ENCODE results near the gene COL12A1. TPM values are rescaled to one million over a fixed set of nuclear protein-coding genes. Genes with fewer than 3 reads are reported as not detected.

The COL12A1 gene
- total and polyA plus RNA-seq, 2 experiments from 2014 or later: 0.39 to 6.3 TPM

DNA sequence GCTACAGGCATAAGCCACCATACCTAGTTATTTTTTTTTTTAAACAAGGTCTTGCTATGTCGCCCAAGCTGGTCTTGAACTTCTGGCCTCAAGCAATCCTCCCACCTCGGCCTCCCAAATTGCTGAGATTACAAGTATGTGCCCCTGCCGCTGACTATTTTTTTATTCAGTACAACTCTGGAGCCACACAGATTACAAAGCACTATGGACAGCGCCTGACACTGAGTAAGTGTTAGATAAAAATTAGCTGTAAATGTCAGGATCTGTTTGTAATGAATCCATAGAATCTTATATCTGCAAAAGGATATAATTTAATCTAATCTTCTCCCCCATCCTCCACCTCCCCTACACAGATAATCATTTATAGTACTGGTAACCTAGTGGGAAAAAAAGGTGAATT is 15.3 kb upstream of the COL12A1 start:
- Histone ChIP-seq H3K79me2 (replicated peaks; ENCODE audit: insufficient read depth) (no peaks in the 10 kb centered on the region), H3K27ac (ENCODE audit: low read depth) (no peak overlapping the region), H3K27me3 (ENCODE audit: insufficient read depth) (no peaks in the 10 kb centered on the region), H4K20me1 (replicated peaks; ENCODE audit: insufficient read depth) (no peaks in the 10 kb centered on the region), H3K4me1 (ENCODE audit: insufficient read depth) (peaks cover 11% of the 10 kb centered on the region; the same call in 1 of the 2 replicates), H3K36me3 (ENCODE audit: insufficient read depth) (no peaks in the 10 kb centered on the region), H3K4me3 (no peak overlapping the region), H3K9me2 (ENCODE audit: insufficient read depth) (peaks cover 6% of the 10 kb centered on the region; the same call in 1 of the 2 replicates), H3K4me2 (no peak overlapping the region), H2AFZ (no peak overlapping the region), H3F3A (replicated peaks; ENCODE audit: low read depth) (no peaks in the 10 kb centered on the region)
- ATAC-seq (no peak), DNase-seq (ENCODE audit: low spot score) (no peak)
- Mint-ChIP-seq H3K27me3 (ENCODE audit: insufficient read depth, low read depth, poor library complexity) (no peaks in the 10 kb centered on the region), H3K27ac (no peak overlapping the region), H3K4me1 (peaks cover 18% of the 10 kb centered on the region; the same call in 2 of the 3 replicates), H3K9me3 (no peaks in the 10 kb centered on the region), H3K36me3 (ENCODE audit: low read depth) (no peaks in the 10 kb centered on the region), H3K4me3 (no peak overlapping the region)
- TF ChIP-seq ZNF114 (CRISPR knock-in tag; IDR thresholded peaks at IDR 0.05): no peak
- TF ChIP-seq, protein P1, sequence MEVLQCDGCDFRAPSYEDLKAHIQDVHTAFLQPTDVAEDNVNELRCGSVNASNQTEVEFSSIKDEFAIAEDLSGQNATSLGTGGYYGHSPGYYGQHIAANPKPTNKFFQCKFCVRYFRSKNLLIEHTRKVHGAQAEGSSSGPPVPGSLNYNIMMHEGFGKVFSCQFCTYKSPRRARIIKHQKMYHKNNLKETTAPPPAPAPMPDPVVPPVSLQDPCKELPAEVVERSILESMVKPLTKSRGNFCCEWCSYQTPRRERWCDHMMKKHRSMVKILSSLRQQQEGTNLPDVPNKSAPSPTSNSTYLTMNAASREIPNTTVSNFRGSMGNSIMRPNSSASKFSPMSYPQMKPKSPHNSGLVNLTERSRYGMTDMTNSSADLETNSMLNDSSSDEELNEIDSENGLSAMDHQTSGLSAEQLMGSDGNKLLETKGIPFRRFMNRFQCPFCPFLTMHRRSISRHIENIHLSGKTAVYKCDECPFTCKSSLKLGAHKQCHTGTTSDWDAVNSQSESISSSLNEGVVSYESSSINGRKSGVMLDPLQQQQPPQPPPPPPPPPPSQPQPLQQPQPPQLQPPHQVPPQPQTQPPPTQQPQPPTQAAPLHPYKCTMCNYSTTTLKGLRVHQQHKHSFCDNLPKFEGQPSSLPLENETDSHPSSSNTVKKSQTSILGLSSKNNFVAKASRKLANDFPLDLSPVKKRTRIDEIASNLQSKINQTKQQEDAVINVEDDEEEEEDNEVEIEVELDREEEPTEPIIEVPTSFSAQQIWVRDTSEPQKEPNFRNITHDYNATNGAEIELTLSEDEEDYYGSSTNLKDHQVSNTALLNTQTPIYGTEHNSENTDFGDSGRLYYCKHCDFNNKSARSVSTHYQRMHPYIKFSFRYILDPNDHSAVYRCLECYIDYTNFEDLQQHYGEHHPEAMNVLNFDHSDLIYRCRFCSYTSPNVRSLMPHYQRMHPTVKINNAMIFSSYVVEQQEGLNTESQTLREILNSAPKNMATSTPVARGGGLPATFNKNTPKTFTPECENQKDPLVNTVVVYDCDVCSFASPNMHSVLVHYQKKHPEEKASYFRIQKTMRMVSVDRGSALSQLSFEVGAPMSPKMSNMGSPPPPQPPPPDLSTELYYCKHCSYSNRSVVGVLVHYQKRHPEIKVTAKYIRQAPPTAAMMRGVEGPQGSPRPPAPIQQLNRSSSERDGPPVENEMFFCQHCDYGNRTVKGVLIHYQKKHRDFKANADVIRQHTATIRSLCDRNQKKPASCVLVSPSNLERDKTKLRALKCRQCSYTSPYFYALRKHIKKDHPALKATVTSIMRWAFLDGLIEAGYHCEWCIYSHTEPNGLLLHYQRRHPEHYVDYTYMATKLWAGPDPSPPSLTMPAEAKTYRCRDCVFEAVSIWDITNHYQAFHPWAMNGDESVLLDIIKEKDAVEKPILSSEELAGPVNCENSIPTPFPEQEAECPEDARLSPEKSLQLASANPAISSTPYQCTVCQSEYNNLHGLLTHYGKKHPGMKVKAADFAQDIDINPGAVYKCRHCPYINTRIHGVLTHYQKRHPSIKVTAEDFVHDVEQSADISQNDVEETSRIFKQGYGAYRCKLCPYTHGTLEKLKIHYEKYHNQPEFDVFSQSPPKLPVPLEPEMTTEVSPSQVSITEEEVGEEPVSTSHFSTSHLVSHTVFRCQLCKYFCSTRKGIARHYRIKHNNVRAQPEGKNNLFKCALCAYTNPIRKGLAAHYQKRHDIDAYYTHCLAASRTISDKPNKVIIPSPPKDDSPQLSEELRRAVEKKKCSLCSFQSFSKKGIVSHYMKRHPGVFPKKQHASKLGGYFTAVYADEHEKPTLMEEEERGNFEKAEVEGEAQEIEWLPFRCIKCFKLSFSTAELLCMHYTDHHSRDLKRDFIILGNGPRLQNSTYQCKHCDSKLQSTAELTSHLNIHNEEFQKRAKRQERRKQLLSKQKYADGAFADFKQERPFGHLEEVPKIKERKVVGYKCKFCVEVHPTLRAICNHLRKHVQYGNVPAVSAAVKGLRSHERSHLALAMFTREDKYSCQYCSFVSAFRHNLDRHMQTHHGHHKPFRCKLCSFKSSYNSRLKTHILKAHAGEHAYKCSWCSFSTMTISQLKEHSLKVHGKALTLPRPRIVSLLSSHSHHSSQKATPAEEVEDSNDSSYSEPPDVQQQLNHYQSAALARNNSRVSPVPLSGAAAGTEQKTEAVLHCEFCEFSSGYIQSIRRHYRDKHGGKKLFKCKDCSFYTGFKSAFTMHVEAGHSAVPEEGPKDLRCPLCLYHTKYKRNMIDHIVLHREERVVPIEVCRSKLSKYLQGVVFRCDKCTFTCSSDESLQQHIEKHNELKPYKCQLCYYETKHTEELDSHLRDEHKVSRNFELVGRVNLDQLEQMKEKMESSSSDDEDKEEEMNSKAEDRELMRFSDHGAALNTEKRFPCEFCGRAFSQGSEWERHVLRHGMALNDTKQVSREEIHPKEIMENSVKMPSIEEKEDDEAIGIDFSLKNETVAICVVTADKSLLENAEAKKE (CRISPR knock-in tag; IDR thresholded peaks at IDR 0.05): no peak
- TF ChIP-seq CREB1 (CRISPR knock-in tag; IDR thresholded peaks at IDR 0.05; ENCODE audit: low read depth): no peak
- no peak for TF ChIP-seq EZH2 (IDR thresholded peaks at IDR 0.05; ENCODE audit: low read depth, unreplicated experiment)
- TF ChIP-seq EZH2phosphoT487 (IDR thresholded peaks at IDR 0.05; ENCODE audit: unreplicated experiment): no peak
- TF ChIP-seq STAT1 (IDR thresholded peaks at IDR 0.05; ENCODE audit: unreplicated experiment): no peak
- no peak for TF ChIP-seq NANOG (IDR thresholded peaks at IDR 0.05; ENCODE audit: borderline replicate concordance)
- TF ChIP-seq JUNB (IDR thresholded peaks at IDR 0.05; ENCODE audit: unreplicated experiment): no peak
- TF ChIP-seq, protein P2, sequence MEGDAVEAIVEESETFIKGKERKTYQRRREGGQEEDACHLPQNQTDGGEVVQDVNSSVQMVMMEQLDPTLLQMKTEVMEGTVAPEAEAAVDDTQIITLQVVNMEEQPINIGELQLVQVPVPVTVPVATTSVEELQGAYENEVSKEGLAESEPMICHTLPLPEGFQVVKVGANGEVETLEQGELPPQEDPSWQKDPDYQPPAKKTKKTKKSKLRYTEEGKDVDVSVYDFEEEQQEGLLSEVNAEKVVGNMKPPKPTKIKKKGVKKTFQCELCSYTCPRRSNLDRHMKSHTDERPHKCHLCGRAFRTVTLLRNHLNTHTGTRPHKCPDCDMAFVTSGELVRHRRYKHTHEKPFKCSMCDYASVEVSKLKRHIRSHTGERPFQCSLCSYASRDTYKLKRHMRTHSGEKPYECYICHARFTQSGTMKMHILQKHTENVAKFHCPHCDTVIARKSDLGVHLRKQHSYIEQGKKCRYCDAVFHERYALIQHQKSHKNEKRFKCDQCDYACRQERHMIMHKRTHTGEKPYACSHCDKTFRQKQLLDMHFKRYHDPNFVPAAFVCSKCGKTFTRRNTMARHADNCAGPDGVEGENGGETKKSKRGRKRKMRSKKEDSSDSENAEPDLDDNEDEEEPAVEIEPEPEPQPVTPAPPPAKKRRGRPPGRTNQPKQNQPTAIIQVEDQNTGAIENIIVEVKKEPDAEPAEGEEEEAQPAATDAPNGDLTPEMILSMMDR (conservative IDR thresholded peaks at IDR 0.05; ENCODE audit: low read depth in 2 of 2): no peak
- TF ChIP-seq POLR2AphosphoS5 (IDR thresholded peaks at IDR 0.05; ENCODE audit: low read depth): no peak
